HepG2 (cell line): ENCODE results near the gene ADAMTS8. TPM values are rescaled to one million over a fixed set of nuclear protein-coding genes. Genes with fewer than 3 reads are reported as not detected.

Experiments used
- ATAC-seq: fragments of 200-7000 bp; cut with Tn5 transposase; 3 replicates; pipeline ENCODE4 v1.9.1; 2020; ENCODE audit warnings: mild to moderate bottlenecking, moderate library complexity
- BruUV-seq: library from RNA; stranded (reverse); fragments of 400-500 nt; replicated peaks from 2 replicates; lab custom pipeline; 2021; lab: Mats Ljungman, UMichigan
- CTCF ChIA-PET: fragments of 300-600 bp; formaldehyde crosslinking; extraction: SDS; loops from one replicate; lab custom pipeline; 2021; ENCODE audit warnings: low total read pairs, inconsistent platforms, low intra/inter-chr PET ratio; lab: Yijun Ruan, JAX
- POLR2A ChIA-PET: fragments of 350-600 bp; sonication (Branson Sonifier 250); formaldehyde crosslinking; loops from one replicate; lab custom pipeline; 2020; ENCODE audit warnings: antibody characterized with exemption, inconsistent platforms; lab: Yijun Ruan, JAX
- DNase-seq: peaks from one replicate; pipeline ENCODE4 v3.0.0-alpha.2; 2015; ENCODE audit warnings: low spot score
- FAIRE-seq: peaks from 3 replicates; lab custom pipeline; 2011; peaks lifted over from hg19 to GRCh38; lab: Jason Lieb, UNC
- H2AFZ ChIP-seq: one replicate; pipeline ENCODE4 v1.6.1; 2011; ENCODE audit warnings: low read length, inconsistent platforms
- H3K27ac ChIP-seq: fragments of 300-600 bp; 3 replicates; pipeline ENCODE4 v1.8.0; 2011; ENCODE audit warnings: mixed run types, mild to moderate bottlenecking, mixed read lengths, low read length, inconsistent platforms; ENCODE audit not compliant: insufficient read depth; ENCODE audit errors: extremely low read length
- H3K27me3 ChIP-seq, 2 experiments: fragments of 200-600 bp in 1 of 2; 2 replicates in 1 of 2; 3 replicates in 1 of 2; pipeline versions ENCODE4 v1.6.0 to v1.8.0; 2011; ENCODE audit warnings: low read length in 2 of 2, mild to moderate bottlenecking in 2 of 2, moderate library complexity in 2 of 2, inconsistent platforms in 1 of 2; ENCODE audit not compliant: insufficient read depth in 2 of 2, control insufficient read depth in 1 of 2
- H3K36me3 ChIP-seq, 2 experiments: fragments of 200-600 bp in 1 of 2; replicated peaks in 1 of 2; 2 replicates in 1 of 2; 3 replicates in 1 of 2; pipeline versions ENCODE4 v1.5.1 to v1.8.0; 2011; ENCODE audit warnings: low read length in 2 of 2, inconsistent platforms in 1 of 2; ENCODE audit not compliant: insufficient read depth in 2 of 2, control insufficient read depth in 1 of 2
- H3K4me1 ChIP-seq: 2 replicates; pipeline ENCODE4 v1.5.1; 2012; ENCODE audit warnings: low read length, inconsistent platforms; ENCODE audit not compliant: insufficient read depth
- H3K4me2 ChIP-seq: 2 replicates; pipeline ENCODE4 v1.6.0; 2011; ENCODE audit warnings: low read depth, low read length, inconsistent platforms
- H3K4me3 ChIP-seq, 3 experiments: fragments of 200-600 bp in 1 of 3; sonication (generic), shearing (Covaris generic) in 1 of 3; replicated peaks in 1 of 3; 2 replicates each; pipeline ENCODE4 v1.5.1; 2011 to 2016; ENCODE audit warnings: low read length in 3 of 3, inconsistent platforms in 2 of 3, low read depth in 2 of 3, mild to moderate bottlenecking in 2 of 3, control low read depth in 1 of 3, mixed read lengths in 1 of 3; ENCODE audit not compliant: insufficient read depth in 1 of 3
- H3K79me2 ChIP-seq: one replicate; pipeline ENCODE4 v1.6.1; 2011; ENCODE audit warnings: low read length, inconsistent platforms; ENCODE audit not compliant: insufficient read depth
- H3K9ac ChIP-seq: 2 replicates; pipeline ENCODE4 v1.6.0; 2011; ENCODE audit warnings: mild to moderate bottlenecking, low read depth, low read length, inconsistent platforms; ENCODE audit not compliant: insufficient read depth
- H3K9me3 ChIP-seq: 2 replicates; pipeline ENCODE4 v1.5.1; 2012; ENCODE audit warnings: mild to moderate bottlenecking, low read length
- H4K20me1 ChIP-seq: 2 replicates; pipeline ENCODE4 v1.6.0; 2011; ENCODE audit warnings: inconsistent platforms, mild to moderate bottlenecking, low read length, moderate library complexity; ENCODE audit not compliant: insufficient read depth
- AKAP8 ChIP-seq: sonication (generic); formaldehyde crosslinking; IDR thresholded peaks from 2 replicates; pipeline ENCODE4 v1.5.1; 2020; ENCODE audit warnings: mild to moderate bottlenecking, missing genetic modification reagents
- ATF7-NPFF ChIP-seq: sonication (generic); formaldehyde crosslinking; IDR thresholded peaks from 2 replicates; pipeline ENCODE4 v1.8.1; 2023; ENCODE audit warnings: mild to moderate bottlenecking, low read depth, missing genetic modification reagents, moderate library complexity
- DR1 ChIP-seq: sonication (generic); formaldehyde crosslinking; IDR thresholded peaks from 2 replicates; pipeline ENCODE4 v1.8.0; 2021; ENCODE audit warnings: mild to moderate bottlenecking, missing genetic modification reagents, inconsistent platforms
- FOXK2 ChIP-seq: fragments of 450-650 bp; IDR thresholded peaks from 2 replicates; pipeline ENCODE4 v1.6.1; 2016
- GATAD2A ChIP-seq: IDR thresholded peaks from 2 replicates; pipeline ENCODE4 v1.6.1; 2016
- KLF9 ChIP-seq: IDR thresholded peaks from 2 replicates; pipeline ENCODE4 v1.6.1; 2016; ENCODE audit warnings: low read depth
- MYNN ChIP-seq: sonication (generic); formaldehyde crosslinking; IDR thresholded peaks from 2 replicates; pipeline ENCODE4 v1.4.0; 2020; ENCODE audit warnings: mild to moderate bottlenecking, low read depth, missing genetic modification reagents
- PHF20 ChIP-seq: sonication (generic); formaldehyde crosslinking; IDR thresholded peaks from 2 replicates; pipeline ENCODE4 v1.5.0; 2020; ENCODE audit warnings: mild to moderate bottlenecking, missing genetic modification reagents
- SIX4 ChIP-seq: sonication (generic); formaldehyde crosslinking; IDR thresholded peaks from 2 replicates; pipeline ENCODE4 v1.4.0; 2020; ENCODE audit warnings: missing genetic modification reagents
- SOX5 ChIP-seq: IDR thresholded peaks from 2 replicates; pipeline ENCODE4 v1.6.1; 2016; ENCODE audit warnings: borderline replicate concordance
- TEAD3 ChIP-seq: optimal IDR thresholded peaks from 2 replicates; pipeline ENCODE3; 2016; ENCODE audit warnings: borderline replicate concordance
- THRA ChIP-seq: sonication (generic); formaldehyde crosslinking; IDR thresholded peaks from 2 replicates; pipeline ENCODE4 v1.4.0; 2020; ENCODE audit warnings: missing genetic modification reagents, borderline replicate concordance
- THYN1 ChIP-seq: sonication (generic); formaldehyde crosslinking; IDR thresholded peaks from 2 replicates; pipeline ENCODE4 v1.8.1; 2023; ENCODE audit warnings: low read depth, mild to moderate bottlenecking, moderate library complexity, missing genetic modification reagents, borderline replicate concordance
- ZBTB38 ChIP-seq: sonication (generic); formaldehyde crosslinking; IDR thresholded peaks from 2 replicates; pipeline ENCODE4 v1.5.1; 2020; ENCODE audit warnings: mild to moderate bottlenecking, missing genetic modification reagents
- ZFP82 ChIP-seq: sonication (generic); formaldehyde crosslinking; IDR thresholded peaks from 2 replicates; pipeline ENCODE4 v1.5.1; 2020; ENCODE audit warnings: mild to moderate bottlenecking, missing genetic modification reagents, borderline replicate concordance
- ZMYM3 ChIP-seq: sonication (generic); formaldehyde crosslinking; IDR thresholded peaks from 2 replicates; pipeline ENCODE4 v1.5.1; 2020; ENCODE audit warnings: mild to moderate bottlenecking, missing genetic modification reagents
- ZNF232 ChIP-seq: sonication (generic); formaldehyde crosslinking; IDR thresholded peaks from 2 replicates; pipeline ENCODE4 v1.4.0; 2020; ENCODE audit warnings: missing genetic modification reagents, borderline replicate concordance
- ZNF432 ChIP-seq: sonication (generic); formaldehyde crosslinking; IDR thresholded peaks from 2 replicates; pipeline ENCODE4 v1.5.0; 2020; ENCODE audit warnings: missing genetic modification reagents, mild to moderate bottlenecking, borderline replicate concordance
- ZNF792 ChIP-seq: IDR thresholded peaks from 2 replicates; pipeline ENCODE4 v1.6.1; 2016
- ZSCAN29 ChIP-seq: sonication (generic); formaldehyde crosslinking; conservative IDR thresholded peaks from 2 replicates; pipeline ENCODE4 v1.4.0; 2020; ENCODE audit warnings: mild to moderate bottlenecking, missing genetic modification reagents
- WGBS: methylation state at CpG from one replicate; pipeline ENCODE4 v1.1.6; 2017; ENCODE audit warnings: low lambda C conversion rate; 5-methylcytosine and 5-hydroxymethylcytosine counted together
- in situ Hi-C: cut with HindIII; loops from 2 replicates; pipeline ENCODE4 v1.10.0; 2017; ENCODE audit warnings: low pct_unique_long_range_greater_than_20kb; ENCODE audit not compliant: extremely low pct_ligation_motif_present
- intact Hi-C: fragments of 100-400 bp; cut with micrococcal nuclease; formaldehyde crosslinking; loops from one replicate; pipeline ENCODE4 v1.10.0; 2022; ENCODE audit not compliant: unreplicated experiment
- polyA plus RNA-seq, 8 experiments: library from polyadenylated mRNA; depleted of rRNA in 3 of 8; stranded (reverse) in 7 of 8; unstranded in 1 of 8; fragments of >200 nt; fragmentation: Illumina TruSeq in 4 of 8; extraction: Trizol in 4 of 8; gene quantifications; 2 replicates each; pipeline versions ENCODE4 v1.2.1 to v1.2.3, GENCODE V29; 2011 to 2016; ENCODE audit warnings: low read depth in 4 of 8, missing spikeins in 1 of 8, mixed read lengths in 1 of 8; ENCODE audit not compliant: insufficient read depth in 1 of 8
- total RNA-seq, 5 experiments: library from RNA; depleted of rRNA; stranded (reverse); fragments of >200 nt; fragmentation: Illumina TruSeq; extraction: Trizol; gene quantifications; 2 replicates each; pipeline ENCODE4 v1.2.3, GENCODE V29; 2016; ENCODE audit warnings: low read depth in 1 of 5
- TF ChIP-seq, protein P1 (sequence below): sonication (generic); formaldehyde crosslinking; IDR thresholded peaks from 2 replicates; pipeline ENCODE4 v1.5.0; 2020; ENCODE audit warnings: mild to moderate bottlenecking, missing genetic modification reagents, moderate library complexity
- TF ChIP-seq, protein P2 (sequence below): sonication (generic); formaldehyde crosslinking; conservative IDR thresholded peaks from 2 replicates; pipeline ENCODE4 v1.4.0; 2020; ENCODE audit warnings: missing genetic modification reagents

The ADAMTS8 gene
- total and polyA plus RNA-seq, 2 of the 13 experiments (the other 11 are each of a cell fraction or from before 2014, with no cell fraction given): not detected

- Histone ChIP-seq H3K27ac (no peak overlapping the region), H3K36me3 (no peaks in the 10 kb centered on the region), H3K27me3 (peaks cover 0 to 4% of the 10 kb centered on the region in 2 experiments; a peak in 1 of 5 replicates), H3K4me1 (peaks cover 26% of the 10 kb centered on the region), H3K9me3 (no peaks in the 10 kb centered on the region), H3K9ac (no peak overlapping the region), H3K4me2 (peak overlapping the region; percentile 46), H3K4me3 (no peak overlapping the region), H3K79me2 (no peaks in the 10 kb centered on the region), H4K20me1 (no peaks in the 10 kb centered on the region), H2AFZ (no peak overlapping the region)
- whole genome bisulfite sequencing: 3% methylated on average over 12 of the region's 12 CpGs
- in situ Hi-C loops: loop anchor here (10.0 kb wide), 1 partner anchor 175 kb away; no protein-coding TSS in a partner anchor
- peak; percentile 76 for ATAC-seq
- ChIA-PET CTCF (no interaction called here), POLR2A (no interaction called here)
- DNase-seq: peak; percentile 66
- BruUV-seq: no TSS peak
- intact Hi-C loops: loop anchor here (5.0 kb wide), 1 partner anchor 178 kb away; no protein-coding TSS in a partner anchor
- FAIRE-seq: peak; percentile 52
- peak; percentile 22; the same call in 1 of the 2 replicates for TF ChIP-seq GATAD2A (CRISPR knock-in tag)
- no peak for TF ChIP-seq THRA (CRISPR knock-in tag)
- no peak for TF ChIP-seq FOXK2
- TF ChIP-seq ZFP82 (CRISPR knock-in tag): no peak
- no peak for TF ChIP-seq AKAP8 (CRISPR knock-in tag)
- TF ChIP-seq ZBTB38: no peak
- TF ChIP-seq KLF9 (CRISPR knock-in tag): no peak
- TF ChIP-seq ZNF232: no peak
- TF ChIP-seq ZMYM3 (CRISPR knock-in tag): no peak
- TF ChIP-seq SOX5: peak; percentile 16; the same call in 1 of the 2 replicates
- no peak for TF ChIP-seq SIX4 (CRISPR knock-in tag)
- TF ChIP-seq, protein P1, sequence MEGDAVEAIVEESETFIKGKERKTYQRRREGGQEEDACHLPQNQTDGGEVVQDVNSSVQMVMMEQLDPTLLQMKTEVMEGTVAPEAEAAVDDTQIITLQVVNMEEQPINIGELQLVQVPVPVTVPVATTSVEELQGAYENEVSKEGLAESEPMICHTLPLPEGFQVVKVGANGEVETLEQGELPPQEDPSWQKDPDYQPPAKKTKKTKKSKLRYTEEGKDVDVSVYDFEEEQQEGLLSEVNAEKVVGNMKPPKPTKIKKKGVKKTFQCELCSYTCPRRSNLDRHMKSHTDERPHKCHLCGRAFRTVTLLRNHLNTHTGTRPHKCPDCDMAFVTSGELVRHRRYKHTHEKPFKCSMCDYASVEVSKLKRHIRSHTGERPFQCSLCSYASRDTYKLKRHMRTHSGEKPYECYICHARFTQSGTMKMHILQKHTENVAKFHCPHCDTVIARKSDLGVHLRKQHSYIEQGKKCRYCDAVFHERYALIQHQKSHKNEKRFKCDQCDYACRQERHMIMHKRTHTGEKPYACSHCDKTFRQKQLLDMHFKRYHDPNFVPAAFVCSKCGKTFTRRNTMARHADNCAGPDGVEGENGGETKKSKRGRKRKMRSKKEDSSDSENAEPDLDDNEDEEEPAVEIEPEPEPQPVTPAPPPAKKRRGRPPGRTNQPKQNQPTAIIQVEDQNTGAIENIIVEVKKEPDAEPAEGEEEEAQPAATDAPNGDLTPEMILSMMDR (CRISPR knock-in tag): peak; percentile 39
- TF ChIP-seq PHF20 (CRISPR knock-in tag): no peak
- TF ChIP-seq TEAD3 (CRISPR knock-in tag): peak; percentile 61
- TF ChIP-seq MYNN (CRISPR knock-in tag): no peak
- TF ChIP-seq, protein P2, sequence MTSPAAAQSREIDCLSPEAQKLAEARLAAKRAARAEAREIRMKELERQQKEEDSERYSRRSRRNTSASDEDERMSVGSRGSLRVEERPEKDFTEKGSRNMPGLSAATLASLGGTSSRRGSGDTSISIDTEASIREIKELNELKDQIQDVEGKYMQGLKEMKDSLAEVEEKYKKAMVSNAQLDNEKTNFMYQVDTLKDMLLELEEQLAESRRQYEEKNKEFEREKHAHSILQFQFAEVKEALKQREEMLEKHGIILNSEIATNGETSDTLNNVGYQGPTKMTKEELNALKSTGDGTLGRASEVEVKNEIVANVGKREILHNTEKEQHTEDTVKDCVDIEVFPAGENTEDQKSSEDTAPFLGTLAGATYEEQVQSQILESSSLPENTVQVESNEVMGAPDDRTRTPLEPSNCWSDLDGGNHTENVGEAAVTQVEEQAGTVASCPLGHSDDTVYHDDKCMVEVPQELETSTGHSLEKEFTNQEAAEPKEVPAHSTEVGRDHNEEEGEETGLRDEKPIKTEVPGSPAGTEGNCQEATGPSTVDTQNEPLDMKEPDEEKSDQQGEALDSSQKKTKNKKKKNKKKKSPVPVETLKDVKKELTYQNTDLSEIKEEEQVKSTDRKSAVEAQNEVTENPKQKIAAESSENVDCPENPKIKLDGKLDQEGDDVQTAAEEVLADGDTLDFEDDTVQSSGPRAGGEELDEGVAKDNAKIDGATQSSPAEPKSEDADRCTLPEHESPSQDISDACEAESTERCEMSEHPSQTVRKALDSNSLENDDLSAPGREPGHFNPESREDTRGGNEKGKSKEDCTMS (CRISPR knock-in tag): no peak
- TF ChIP-seq ZNF432: no peak
- no peak for TF ChIP-seq ZNF792 (CRISPR knock-in tag)
- no peak for TF ChIP-seq ZSCAN29 (CRISPR knock-in tag)
- TF ChIP-seq THYN1 (CRISPR knock-in tag): no peak
- TF ChIP-seq ATF7-NPFF (CRISPR knock-in tag): no peak
- TF ChIP-seq DR1: no peak
These were observed 38.2 kb downstream of the ADAMTS8 start for GRCh38 chr11:130390071-130390758.
